Neural cell (in vitro differentiated cells): ENCODE measurements around the gene FITM2. TPM values are rescaled to one million over a fixed set of nuclear protein-coding genes. Genes with fewer than 3 reads are reported as not detected.

Source experiments
- H2AFZ ChIP-seq: fragments of 200-600, 300-800 bp; sonication (generic), shearing (Covaris generic); 2 replicates; pipeline ENCODE4 v1.6.0; 2014; ENCODE audit warnings: low read depth, mild to moderate bottlenecking, antibody characterized with exemption, low read length, moderate library complexity
- H3F3A ChIP-seq: fragments of 200-600 bp; shearing (Covaris generic); 2 replicates; pipeline ENCODE4 v1.6.1; 2016; ENCODE audit warnings: mild to moderate bottlenecking, moderate library complexity, mixed read lengths, antibody characterized with exemption, low read length; ENCODE audit not compliant: insufficient read depth, poor library complexity, severe bottlenecking
- H3K27ac ChIP-seq: fragments of 200-600, 300-800 bp; sonication (generic), shearing (Covaris generic); 2 replicates; pipeline ENCODE4 v1.5.1; 2014; ENCODE audit warnings: mild to moderate bottlenecking, low read length, moderate library complexity
- H3K27me3 ChIP-seq: fragments of 300-800, 200-600 bp; sonication (generic), shearing (Covaris generic); 2 replicates; pipeline ENCODE4 v1.6.0; 2014; ENCODE audit warnings: mild to moderate bottlenecking, low read depth, low read length, moderate library complexity; ENCODE audit not compliant: insufficient read depth
- H3K36me3 ChIP-seq: fragments of 300-800, 200-600 bp; sonication (generic), shearing (Covaris generic); 2 replicates; pipeline ENCODE4 v1.5.1; 2014; ENCODE audit warnings: mild to moderate bottlenecking, antibody characterized with exemption, low read length, moderate library complexity; ENCODE audit not compliant: insufficient read depth
- H3K4me2 ChIP-seq: fragments of 300-800, 200-600 bp; sonication (generic), shearing (Covaris generic); 2 replicates; pipeline ENCODE4 v1.6.0; 2014; ENCODE audit warnings: mild to moderate bottlenecking, low read length
- H3K4me3 ChIP-seq: fragments of 300-800, 200-600 bp; sonication (generic), shearing (Covaris generic); 2 replicates; pipeline ENCODE4 v1.5.1; 2014; ENCODE audit warnings: mild to moderate bottlenecking, low read length, moderate library complexity
- H3K79me2 ChIP-seq: fragments of 200-600 bp; shearing (Covaris generic); replicated peaks from 2 replicates; pipeline ENCODE4 v1.6.0; 2014; ENCODE audit warnings: mild to moderate bottlenecking, low read length, moderate library complexity; ENCODE audit not compliant: insufficient read depth
- H3K9ac ChIP-seq: fragments of 300-800, 200-600 bp; sonication (generic), shearing (Covaris generic); 2 replicates; pipeline ENCODE4 v1.6.1; 2016; ENCODE audit warnings: mild to moderate bottlenecking, low read length, mixed read lengths
- H3K9me2 ChIP-seq: fragments of 200-600 bp; shearing (Covaris generic); 2 replicates; pipeline ENCODE4 v1.6.1; 2016; ENCODE audit warnings: mild to moderate bottlenecking, low read length, mixed read lengths; ENCODE audit not compliant: insufficient read depth
- H3K9me3 ChIP-seq: fragments of 200-600, 300-800 bp; sonication (generic), shearing (Covaris generic); 2 replicates; pipeline ENCODE4 v1.6.1; 2016; ENCODE audit warnings: mild to moderate bottlenecking, mixed run types, low read length, moderate library complexity, mixed read lengths
- H4K20me1 ChIP-seq: fragments of 200-600 bp; shearing (Covaris generic); 2 replicates; pipeline ENCODE4 v1.6.1; 2016; ENCODE audit warnings: mild to moderate bottlenecking, mixed run types; ENCODE audit not compliant: insufficient read depth
- EP300 ChIP-seq: fragments of 450-650 bp; conservative IDR thresholded peaks from 2 replicates; pipeline ENCODE4 v1.6.1; 2014; ENCODE audit warnings: antibody characterized with exemption, mild to moderate bottlenecking, moderate library complexity; ENCODE audit not compliant: poor library complexity, severe bottlenecking
- EZH2 ChIP-seq: fragments of 200-600, 300-800 bp; shearing (Covaris generic), sonication (generic); IDR thresholded peaks from 2 replicates; pipeline ENCODE4 v1.6.1; 2014; ENCODE audit warnings: antibody characterized with exemption, low read length, borderline replicate concordance, mild to moderate bottlenecking; ENCODE audit not compliant: insufficient read depth, poor library complexity, severe bottlenecking
- MXI1 ChIP-seq: fragments of 450-650 bp; conservative IDR thresholded peaks from 2 replicates; pipeline ENCODE4 v1.6.1; 2014; ENCODE audit warnings: antibody characterized with exemption, mild to moderate bottlenecking; ENCODE audit not compliant: poor library complexity, severe bottlenecking
- POLR2AphosphoS5 ChIP-seq: IDR thresholded peaks from 2 replicates; pipeline ENCODE4 v1.6.1; 2012
- RAD21 ChIP-seq: fragments of 450-650 bp; conservative IDR thresholded peaks from 2 replicates; pipeline ENCODE4 v1.6.1; 2014; ENCODE audit warnings: antibody characterized with exemption, mild to moderate bottlenecking, moderate library complexity
- REST ChIP-seq: IDR thresholded peaks from 2 replicates; pipeline ENCODE4 v1.6.1; 2012; ENCODE audit warnings: borderline replicate concordance
- SMC3 ChIP-seq: fragments of 450-650 bp; conservative IDR thresholded peaks from 2 replicates; pipeline ENCODE4 v1.6.1; 2014; ENCODE audit warnings: antibody characterized with exemption, mild to moderate bottlenecking, moderate library complexity; ENCODE audit not compliant: poor library complexity
- TAF1 ChIP-seq: IDR thresholded peaks from 2 replicates; pipeline ENCODE4 v1.6.1; 2012; ENCODE audit warnings: low read depth
- polyA minus RNA-seq: library from RNA; depleted of rRNA, polyadenylated mRNA; stranded (reverse); fragments of >200 nt; gene quantifications from 2 replicates; pipeline ENCODE4 v1.2.3, GENCODE V29; 2014
- polyA plus RNA-seq: library from polyadenylated mRNA; depleted of rRNA; stranded (reverse); fragments of >200 nt; gene quantifications from 2 replicates; pipeline ENCODE4 v1.2.3, GENCODE V29; 2014
- TF ChIP-seq, protein P1 (sequence below): fragments of 450-650 bp; IDR thresholded peaks from 2 replicates; pipeline ENCODE4 v1.5.1; 2014; ENCODE audit warnings: antibody characterized with exemption, mild to moderate bottlenecking, moderate library complexity; ENCODE audit not compliant: poor library complexity, severe bottlenecking

Gene FITM2
- polyA plus RNA-seq (4.6 and 5.5 TPM in 2 replicates), polyA minus RNA-seq (11.7 and 12.4 TPM in 2 replicates)

- Histone ChIP-seq H3K36me3 (no peaks in the 10 kb centered on the region), H3K27me3 (no peaks in the 10 kb centered on the region), H3K4me2 (peak within 1 kb of the TSS; percentile 71), H3K27ac (peak within 1 kb of the TSS; percentile 54), H3K9ac (peak within 1 kb of the TSS; percentile 85), H3K79me2 (peaks cover 4% of the 10 kb centered on the region), H3K9me3 (no peaks in the 10 kb centered on the region), H3K9me2 (no peaks in the 10 kb centered on the region), H3F3A (no peaks in the 10 kb centered on the region), H2AFZ (peak within 1 kb of the TSS; percentile 75), H3K4me3 (peak within 1 kb of the TSS; percentile 96), H4K20me1 (no peaks in the 10 kb centered on the region)
- TF ChIP-seq EZH2 (no peak), REST (peak; percentile 51), RAD21 (peak; percentile 87), SMC3 (peak; percentile 97), TAF1 (peak; percentile 62), EP300 (peak; percentile 58), MXI1 (peak; percentile 96), POLR2AphosphoS5 (peak; percentile 83)
- TF ChIP-seq, protein P1, sequence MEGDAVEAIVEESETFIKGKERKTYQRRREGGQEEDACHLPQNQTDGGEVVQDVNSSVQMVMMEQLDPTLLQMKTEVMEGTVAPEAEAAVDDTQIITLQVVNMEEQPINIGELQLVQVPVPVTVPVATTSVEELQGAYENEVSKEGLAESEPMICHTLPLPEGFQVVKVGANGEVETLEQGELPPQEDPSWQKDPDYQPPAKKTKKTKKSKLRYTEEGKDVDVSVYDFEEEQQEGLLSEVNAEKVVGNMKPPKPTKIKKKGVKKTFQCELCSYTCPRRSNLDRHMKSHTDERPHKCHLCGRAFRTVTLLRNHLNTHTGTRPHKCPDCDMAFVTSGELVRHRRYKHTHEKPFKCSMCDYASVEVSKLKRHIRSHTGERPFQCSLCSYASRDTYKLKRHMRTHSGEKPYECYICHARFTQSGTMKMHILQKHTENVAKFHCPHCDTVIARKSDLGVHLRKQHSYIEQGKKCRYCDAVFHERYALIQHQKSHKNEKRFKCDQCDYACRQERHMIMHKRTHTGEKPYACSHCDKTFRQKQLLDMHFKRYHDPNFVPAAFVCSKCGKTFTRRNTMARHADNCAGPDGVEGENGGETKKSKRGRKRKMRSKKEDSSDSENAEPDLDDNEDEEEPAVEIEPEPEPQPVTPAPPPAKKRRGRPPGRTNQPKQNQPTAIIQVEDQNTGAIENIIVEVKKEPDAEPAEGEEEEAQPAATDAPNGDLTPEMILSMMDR: peak; percentile 99
Observed at GRCh38 chr20:44310664-44311639, at the start of gene FITM2. Gene FITM2 (minus strand): TSS chr20:44311202. CDS start chr20:44311148, 54 bp downstream.

- no peaks in the 10 kb centered on the region for H3K36me3 ChIP-seq
- no peak for TF ChIP-seq TAF1
- TF ChIP-seq SMC3: no peak
- H3K27ac ChIP-seq: no peak overlapping the region
- H3K4me3 ChIP-seq: no peak overlapping the region
- no peaks in the 10 kb centered on the region for H3K27me3 ChIP-seq
- no peaks in the 10 kb centered on the region for H3K79me2 ChIP-seq
- no peak overlapping the region for H3K4me2 ChIP-seq
- no peaks in the 10 kb centered on the region for H4K20me1 ChIP-seq
- no peak overlapping the region for H3K9ac ChIP-seq
- no peaks in the 10 kb centered on the region for H3K9me3 ChIP-seq
- H3F3A ChIP-seq: no peaks in the 10 kb centered on the region
- no peak overlapping the region for H2AFZ ChIP-seq
- H3K9me2 ChIP-seq: no peaks in the 10 kb centered on the region
Observed at GRCh38 chr20:44360221-44360620, 49.2 kb upstream of the FITM2 start.
